CD14-positive monocyte (primary cell): ENCODE measurements around the gene WDR20. TPM values are rescaled to one million over a fixed set of nuclear protein-coding genes. Genes with fewer than 3 reads are reported as not detected.

Experiments used
- DNase-seq, 3 donors: peaks; one replicate each; pipeline ENCODE4 v3.0.0-alpha.2; 2011 to 2022
- H2AFZ ChIP-seq: 2 replicates; pipeline ENCODE4 v1.6.0; 2012; ENCODE audit warnings: mild to moderate bottlenecking, low read depth, low read length, inconsistent platforms; ENCODE audit not compliant: insufficient read depth, poor library complexity, severe bottlenecking
- H3K27ac ChIP-seq, 2 donors: 1 replicate in 1 of 2; 2 replicates in 1 of 2; pipeline ENCODE4 v1.5.1; 2012 to 2013; ENCODE audit warnings: low read length in 2 of 2, control low read depth in 1 of 2, inconsistent platforms in 1 of 2, low read depth in 1 of 2, mild to moderate bottlenecking in 1 of 2
- H3K27me3 ChIP-seq, 2 donors: one replicate each; pipeline versions ENCODE4 v1.6.0 to v1.6.1; 2011 to 2013; ENCODE audit warnings: low read length in 2 of 2; ENCODE audit not compliant: control insufficient read depth in 2 of 2, insufficient read depth in 2 of 2
- H3K36me3 ChIP-seq, 2 donors: replicated peaks in 1 of 2; 1 replicate in 1 of 2; 2 replicates in 1 of 2; pipeline versions ENCODE4 v1.5.1 to v1.6.1; 2012 to 2013; ENCODE audit warnings: low read length in 2 of 2, control low read depth in 1 of 2, inconsistent platforms in 1 of 2, mild to moderate bottlenecking in 1 of 2; ENCODE audit not compliant: insufficient read depth in 2 of 2, control insufficient read depth in 1 of 2
- H3K4me1 ChIP-seq, 2 donors: 1 replicate in 1 of 2; 2 replicates in 1 of 2; pipeline versions ENCODE4 v1.5.1 to v1.6.1; 2012 to 2013; ENCODE audit warnings: low read length in 2 of 2, control low read depth in 1 of 2, inconsistent platforms in 1 of 2, mild to moderate bottlenecking in 1 of 2, moderate library complexity in 1 of 2; ENCODE audit not compliant: insufficient read depth in 2 of 2, control insufficient read depth in 1 of 2
- H3K4me2 ChIP-seq: replicated peaks from 2 replicates; pipeline ENCODE3; 2012; ENCODE audit warnings: low read length, moderate library complexity, mild to moderate bottlenecking; ENCODE audit not compliant: poor library complexity, severe bottlenecking; ENCODE audit errors: extremely low read depth
- H3K4me3 ChIP-seq, 3 experiments: fragments of 200-600 bp in 1 of 3; sonication (generic) in 1 of 3; replicated peaks in 1 of 3; 1 replicate in 2 of 3; 2 replicates in 1 of 3; pipeline ENCODE4 v1.5.1; 2011 to 2013; ENCODE audit warnings: low read length in 3 of 3, mild to moderate bottlenecking in 3 of 3, control low read depth in 2 of 3, low read depth in 2 of 3, inconsistent platforms in 1 of 3, moderate library complexity in 1 of 3
- H3K79me2 ChIP-seq: 2 replicates; pipeline ENCODE4 v1.6.0; 2012; ENCODE audit warnings: mild to moderate bottlenecking, control low read depth, inconsistent platforms, low read length, moderate library complexity; ENCODE audit not compliant: insufficient read depth
- H3K9ac ChIP-seq: 2 replicates; pipeline ENCODE4 v1.6.0; 2017; ENCODE audit warnings: low read length, mild to moderate bottlenecking; ENCODE audit not compliant: insufficient read depth, poor library complexity, severe bottlenecking
- H3K9me3 ChIP-seq, 2 donors: replicated peaks in 1 of 2; 1 replicate in 1 of 2; 2 replicates in 1 of 2; pipeline versions ENCODE4 v1.5.1 to v1.6.1; 2012 to 2013; ENCODE audit warnings: low read length in 2 of 2, control low read depth in 1 of 2; ENCODE audit not compliant: control insufficient read depth in 1 of 2, insufficient read depth in 1 of 2
- H4K20me1 ChIP-seq: 2 replicates; pipeline ENCODE4 v1.6.0; 2012; ENCODE audit warnings: mild to moderate bottlenecking, low read length, control low read depth, moderate library complexity; ENCODE audit not compliant: insufficient read depth
- H3K27ac Mint-ChIP-seq, 7 donors: one replicate each; pipeline ENCODE4 v1.8.0; 2020; ENCODE audit warnings: mild to moderate bottlenecking in 7 of 7, mixed read lengths in 7 of 7, moderate library complexity in 6 of 7, inconsistent platforms in 2 of 7
- H3K27me3 Mint-ChIP-seq, 3 donors: one replicate each; pipeline ENCODE4 v1.8.0; 2021 to 2022; ENCODE audit warnings: low read depth in 3 of 3, mild to moderate bottlenecking in 3 of 3, mixed read lengths in 3 of 3, moderate library complexity in 3 of 3, inconsistent platforms in 1 of 3
- H3K36me3 Mint-ChIP-seq, 2 donors: one replicate each; pipeline ENCODE4 v1.8.0; 2020; ENCODE audit warnings: mixed read lengths in 2 of 2, inconsistent platforms in 1 of 2, mild to moderate bottlenecking in 1 of 2
- H3K4me1 Mint-ChIP-seq: one replicate; pipeline ENCODE4 v1.8.0; 2020; ENCODE audit warnings: mild to moderate bottlenecking, mixed read lengths
- H3K4me3 Mint-ChIP-seq, 2 donors: one replicate each; pipeline ENCODE4 v1.8.0; 2020; ENCODE audit warnings: mild to moderate bottlenecking in 2 of 2, mixed read lengths in 2 of 2, moderate library complexity in 1 of 2
- H3K9me3 Mint-ChIP-seq, 7 donors: one replicate each; pipeline ENCODE4 v1.8.0; 2020 to 2022; ENCODE audit warnings: mixed read lengths in 7 of 7, mild to moderate bottlenecking in 6 of 7, moderate library complexity in 6 of 7, inconsistent platforms in 2 of 7
- CTCF ChIP-seq: fragments of 200-600 bp; IDR thresholded peaks from one replicate; pipeline ENCODE4 v1.8.0; 2022; ENCODE audit warnings: antibody characterized with exemption, mild to moderate bottlenecking
- WGBS: methylation state at CpG from one replicate; pipeline ENCODE4 v1.1.5; 2013; ENCODE audit warnings: missing lambda C conversion rate; ENCODE audit not compliant: insufficient coverage; 5-methylcytosine and 5-hydroxymethylcytosine counted together
- intact Hi-C, 2 donors: fragments of 100-400 bp; cut with micrococcal nuclease; formaldehyde crosslinking; loops; one replicate each; pipeline versions ENCODE4 v1.15.0 to v1.15.1; 2023
- polyA plus RNA-seq, 3 donors: library from polyadenylated mRNA; depleted of rRNA in 1 of 3; unstranded in 2 of 3; stranded (reverse) in 1 of 3; fragments of 300-500 nt in 2 of 3; fragments of >200 nt in 1 of 3; fragmentation: Illumina TruSeq in 2 of 3; gene quantifications; 1 replicate in 2 of 3; 2 replicates in 1 of 3; pipeline ENCODE4 v1.2.3, GENCODE V29; 2012 to 2021

The WDR20 gene
- polyA plus RNA-seq, 3 donors, result 7.4 to 13.3 (median 9.0) TPM

- Histone ChIP-seq H3K4me2 (no peak overlapping the region), H3K27ac (no peak overlapping the region), H3K79me2 (no peaks in the 10 kb centered on the region), H4K20me1 (no peaks in the 10 kb centered on the region), H3K27me3 (no peaks in the 10 kb centered on the region), H3K9me3 (no peaks in the 10 kb centered on the region), H2AFZ (no peak overlapping the region), H3K4me1 (no peaks in the 10 kb centered on the region), H3K9ac (no peak overlapping the region), H3K4me3 (no peak overlapping the region), H3K36me3 (no peaks in the 10 kb centered on the region)
- Mint-ChIP-seq H3K4me3 (no peak overlapping the region), H3K9me3 (no peaks in the 10 kb centered on the region), H3K27ac (no peak overlapping the region), H3K36me3 (no peaks in the 10 kb centered on the region), H3K4me1 (no peaks in the 10 kb centered on the region), H3K27me3 (no peaks in the 10 kb centered on the region)
- intact Hi-C loops, result no loop called here
- WGBS, result 98% methylated on average over 6 of the region's 12 CpGs
- no peak for TF ChIP-seq CTCF
- DNase-seq, result no peak
Observed at GRCh38 chr14:102249041-102249440, 109.3 kb downstream of the WDR20 start.

GRCh38 chr14:102249981-102250380 lies 110.3 kb downstream of the WDR20 start:
- Mint-ChIP-seq H3K9me3 (no peaks in the 10 kb centered on the region), H3K36me3 (no peaks in the 10 kb centered on the region), H3K27ac (no peak overlapping the region), H3K4me3 (no peak overlapping the region), H3K4me1 (no peaks in the 10 kb centered on the region), H3K27me3 (no peaks in the 10 kb centered on the region)
- no CpG with 5 or more reads among the region's 6 CpGs for WGBS
- Histone ChIP-seq H3K36me3 (no peaks in the 10 kb centered on the region), H3K4me1 (no peaks in the 10 kb centered on the region), H3K27ac (no peak overlapping the region), H4K20me1 (no peaks in the 10 kb centered on the region), H3K79me2 (no peaks in the 10 kb centered on the region), H3K4me2 (no peak overlapping the region), H3K9ac (no peak overlapping the region), H3K4me3 (no peak overlapping the region), H3K27me3 (no peaks in the 10 kb centered on the region), H2AFZ (no peak overlapping the region), H3K9me3 (no peaks in the 10 kb centered on the region)
- TF ChIP-seq CTCF, result no peak
- no peak for DNase-seq
- intact Hi-C loops, result no loop called here
